ENCODE data around the gene ARPC1A.
A peak's percentile ranks its signal among the peaks of the same experiment; 100 is the strongest.
"Not testable (repeated sequence)": the region's sequence is repeated elsewhere in the genome, so short reads cannot be mapped to it uniquely, and the experiment has no call there.

ARPC1A gene
- 5.3 to 5.6 reads per million in 2 experiments for total RNA-seq

- DNase-seq (ENCODE audit: low read depth), result peak; percentile 86
These were observed at the start of gene ARPC1A for GRCh38 chr7:99325592-99326407. Gene ARPC1A, plus strand, starts transcription at chr7:99325898. Its CDS starts 7,456 bp downstream, at chr7:99333354.

DNA sequence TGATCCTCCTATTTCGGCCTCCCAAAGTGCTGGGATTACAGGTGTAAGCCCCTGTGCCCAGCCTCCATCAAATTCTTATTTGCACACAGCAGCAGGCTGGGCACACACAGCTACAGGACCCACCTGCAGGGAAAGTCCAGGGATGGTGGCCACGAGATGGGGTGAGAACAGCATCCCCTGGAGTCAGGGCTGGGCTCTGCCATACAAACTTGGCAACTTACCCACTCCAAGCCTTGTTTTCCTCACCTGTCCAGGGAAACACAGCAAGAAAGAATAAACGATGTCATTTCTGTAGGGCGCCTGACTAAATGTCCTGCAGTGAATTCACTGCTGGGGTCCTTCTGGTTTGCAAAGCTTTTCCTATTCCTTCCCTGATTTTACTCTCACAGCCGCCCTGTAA is 47.5 kb upstream of the ARPC1A start:
- DNase-seq (ENCODE audit: low read depth), result no peak

DNA sequence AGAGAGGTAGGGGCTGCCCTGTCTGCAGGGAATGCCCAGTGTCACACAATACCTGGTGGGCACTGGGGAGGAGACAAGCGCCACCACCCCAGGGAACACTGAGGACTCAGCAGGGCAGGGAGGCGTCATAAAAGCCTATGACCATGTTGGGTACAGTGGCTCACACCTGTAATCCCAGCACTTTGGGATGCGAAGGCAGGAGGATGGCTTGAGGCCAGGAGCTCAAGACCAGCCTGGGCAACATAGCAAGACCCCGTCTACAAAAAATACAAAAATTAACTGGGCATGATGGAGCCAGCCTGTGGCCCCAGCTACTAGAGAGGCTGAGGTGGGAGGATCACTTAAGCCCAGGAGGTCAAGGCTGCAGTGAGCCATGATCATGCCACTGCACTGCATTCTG is 41.5 kb upstream of the ARPC1A start:
- not testable (repeated sequence) for DNase-seq (ENCODE audit: low read depth)

DNA sequence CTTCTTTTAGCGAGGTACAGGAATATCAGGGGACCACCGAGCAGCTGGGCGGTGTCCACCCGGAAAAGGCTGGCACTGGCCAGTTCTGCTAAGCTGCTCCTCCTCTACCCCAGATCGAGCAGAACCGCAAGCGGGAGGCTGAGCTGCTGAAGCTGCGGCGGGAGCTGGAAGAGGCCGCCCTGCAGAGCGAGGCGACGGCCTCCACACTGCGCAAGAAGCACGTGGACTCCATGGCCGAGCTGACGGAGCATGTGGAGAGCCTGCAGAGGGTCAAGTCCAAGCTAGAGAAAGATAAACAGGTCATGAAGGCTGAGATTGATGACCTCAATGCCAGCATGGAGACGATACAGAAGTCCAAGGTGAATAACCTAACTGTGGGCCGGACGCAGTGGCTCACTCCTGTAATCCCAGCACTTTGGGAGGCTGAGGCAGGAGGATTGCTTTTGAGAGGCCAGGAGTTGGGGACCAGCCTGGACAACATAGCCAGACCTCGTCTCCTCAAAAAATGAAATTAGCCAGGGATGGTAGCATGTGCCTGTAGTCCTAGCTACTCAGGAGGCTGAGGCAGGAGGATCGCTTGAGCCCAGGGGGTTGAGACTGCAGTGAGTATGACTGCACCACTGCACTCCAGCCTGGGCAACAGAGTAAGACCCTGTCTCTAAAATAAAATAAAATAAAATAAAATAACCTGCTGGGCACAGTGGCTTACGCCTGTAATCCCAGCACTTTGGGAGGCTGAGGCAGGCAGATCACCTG is 37.7 kb upstream of the ARPC1A start:
- no peak for DNase-seq (ENCODE audit: low read depth)

DNA sequence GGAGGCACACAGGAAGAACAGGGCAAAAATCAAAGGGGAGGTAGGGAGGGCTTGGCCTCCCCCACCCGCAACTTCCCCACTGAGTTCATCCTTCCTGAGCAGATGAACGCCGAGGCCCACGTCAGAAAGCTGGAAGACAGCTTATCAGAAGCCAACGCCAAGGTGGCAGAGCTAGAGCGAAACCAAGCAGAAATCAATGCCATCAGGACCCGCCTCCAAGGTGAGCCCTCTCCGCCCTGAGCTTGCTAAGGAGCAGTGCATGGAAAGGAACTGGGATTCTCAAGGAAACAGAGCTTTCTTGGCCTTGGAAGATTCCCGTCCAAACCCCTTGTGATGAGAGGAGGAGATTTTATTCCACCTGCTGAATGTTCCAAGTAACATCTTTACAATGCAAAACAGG is 36.5 kb upstream of the ARPC1A start:
- DNase-seq (ENCODE audit: low read depth), result no peak

DNA sequence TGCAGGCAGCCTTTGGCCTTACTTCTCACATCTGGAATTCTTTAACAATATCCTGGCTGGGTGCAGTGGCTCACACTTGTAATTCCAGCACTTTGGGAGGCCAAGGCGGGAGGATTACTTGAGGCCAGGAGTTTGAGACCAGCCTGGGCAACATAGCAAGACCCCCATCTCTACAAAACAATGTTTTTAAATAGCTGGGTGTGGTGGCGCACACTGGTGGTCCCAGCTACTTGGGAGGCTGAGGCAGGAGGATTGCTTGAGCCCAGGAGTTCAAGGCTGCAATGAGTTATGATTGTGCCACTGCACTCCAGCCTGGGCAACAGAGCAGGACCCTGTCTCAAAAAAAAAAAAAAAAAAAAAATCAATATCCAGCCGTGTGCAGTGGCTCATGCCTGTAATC is 35.5 kb upstream of the ARPC1A start:
- not testable (repeated sequence) for DNase-seq (ENCODE audit: low read depth)

DNA sequence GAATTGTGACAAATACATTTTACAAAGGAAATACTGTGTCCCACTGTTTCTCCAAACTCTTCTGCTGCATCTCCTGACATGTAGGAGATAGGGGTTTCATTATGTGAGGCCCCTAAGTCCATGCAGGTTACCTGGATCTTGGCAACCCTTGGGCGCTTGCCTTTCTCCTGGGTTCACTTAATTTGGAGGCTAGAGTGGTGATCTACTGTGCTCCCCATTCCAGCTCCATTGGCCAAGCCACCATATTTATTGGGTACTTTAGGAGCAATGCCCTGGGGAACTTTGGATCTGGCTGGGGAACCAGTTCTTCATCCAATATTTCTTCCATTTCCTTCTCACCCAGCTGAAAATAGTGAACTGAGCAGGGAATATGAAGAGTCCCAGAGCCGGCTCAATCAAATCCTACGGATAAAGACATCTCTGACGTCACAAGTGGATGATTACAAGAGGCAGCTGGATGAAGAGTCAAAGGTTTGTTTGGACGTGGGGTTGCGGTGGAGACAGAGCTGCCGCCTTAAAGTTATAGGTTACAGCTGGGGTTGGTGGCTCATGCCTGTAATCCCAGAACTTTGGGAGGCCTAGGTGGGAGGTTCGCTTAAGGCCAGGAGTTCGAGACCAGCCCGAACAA is 34.6 kb upstream of the ARPC1A start:
- no peak for DNase-seq (ENCODE audit: low read depth)

GRCh38 chr7:99292127-99292526 is 33.6 kb upstream of the ARPC1A start:
- no peak for DNase-seq (ENCODE audit: low read depth)

- no peak for DNase-seq (ENCODE audit: low read depth)
These were observed 32.5 kb upstream of the ARPC1A start for GRCh38 chr7:99293167-99293566.

DNA sequence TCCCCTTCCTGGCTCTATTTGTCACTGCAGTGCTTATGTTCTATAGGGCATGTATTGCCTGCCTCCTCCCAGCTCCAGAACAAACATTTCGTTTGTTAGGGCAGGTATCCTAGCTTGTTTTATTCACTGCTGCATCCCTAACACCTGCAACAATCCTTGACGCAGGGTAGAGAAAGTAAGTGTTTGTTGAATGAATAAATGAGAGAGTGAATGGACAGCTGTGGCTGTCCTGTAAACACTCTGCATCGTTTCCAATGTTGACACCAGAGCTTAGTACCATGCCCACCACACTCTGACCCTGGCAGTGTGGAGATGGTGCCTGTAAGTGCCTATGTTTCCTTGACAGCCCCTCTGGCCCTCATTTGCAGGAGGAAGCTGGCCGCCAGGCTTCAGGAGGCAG is 32.0 kb upstream of the ARPC1A start:
- DNase-seq (ENCODE audit: low read depth), result no peak

- no peak for DNase-seq (ENCODE audit: low read depth)
These were observed 29.2 kb upstream of the ARPC1A start for GRCh38 chr7:99296471-99296870.

GRCh38 chr7:99301496-99301895 is 24.2 kb upstream of the ARPC1A start:
- DNase-seq (ENCODE audit: low read depth), result no peak

DNA sequence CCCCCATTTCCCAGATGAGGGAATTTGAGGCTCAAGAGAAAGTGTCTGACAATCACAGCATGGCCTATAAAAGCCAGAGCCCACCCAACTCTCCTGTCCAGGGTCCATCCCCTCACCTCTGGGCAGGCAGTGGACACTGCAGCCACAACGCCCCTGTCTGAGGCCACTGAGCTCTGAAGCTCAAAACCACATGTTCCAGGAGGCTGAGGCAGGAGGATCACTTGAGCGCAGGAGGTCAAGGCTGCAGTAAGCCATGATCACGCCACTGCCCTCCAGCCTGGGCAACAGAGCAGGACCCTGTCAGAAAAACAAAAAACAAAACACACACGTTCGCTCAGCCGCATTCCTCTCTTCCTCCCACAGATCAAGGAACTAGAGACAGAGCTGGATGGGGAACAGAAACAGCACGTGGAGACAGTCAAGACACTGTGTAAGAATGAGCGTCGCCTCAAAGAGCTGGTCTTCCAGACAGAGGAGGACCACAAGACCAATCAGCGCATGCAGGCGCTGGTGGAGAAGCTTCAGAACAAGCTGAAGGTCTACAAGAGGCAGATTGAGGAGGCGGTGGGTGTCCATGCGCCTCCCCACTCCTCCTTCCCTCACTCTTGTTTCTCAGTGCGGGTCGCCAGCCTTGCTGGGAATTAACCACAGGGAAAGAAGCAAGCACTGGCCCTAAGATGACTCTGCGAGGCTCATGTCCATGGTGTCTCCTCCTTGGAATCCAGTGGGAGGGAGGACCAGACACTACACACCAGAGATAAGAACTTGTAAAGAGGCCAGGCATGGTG is 20.0 kb upstream of the ARPC1A start:
- no peak for DNase-seq (ENCODE audit: low read depth)

DNA sequence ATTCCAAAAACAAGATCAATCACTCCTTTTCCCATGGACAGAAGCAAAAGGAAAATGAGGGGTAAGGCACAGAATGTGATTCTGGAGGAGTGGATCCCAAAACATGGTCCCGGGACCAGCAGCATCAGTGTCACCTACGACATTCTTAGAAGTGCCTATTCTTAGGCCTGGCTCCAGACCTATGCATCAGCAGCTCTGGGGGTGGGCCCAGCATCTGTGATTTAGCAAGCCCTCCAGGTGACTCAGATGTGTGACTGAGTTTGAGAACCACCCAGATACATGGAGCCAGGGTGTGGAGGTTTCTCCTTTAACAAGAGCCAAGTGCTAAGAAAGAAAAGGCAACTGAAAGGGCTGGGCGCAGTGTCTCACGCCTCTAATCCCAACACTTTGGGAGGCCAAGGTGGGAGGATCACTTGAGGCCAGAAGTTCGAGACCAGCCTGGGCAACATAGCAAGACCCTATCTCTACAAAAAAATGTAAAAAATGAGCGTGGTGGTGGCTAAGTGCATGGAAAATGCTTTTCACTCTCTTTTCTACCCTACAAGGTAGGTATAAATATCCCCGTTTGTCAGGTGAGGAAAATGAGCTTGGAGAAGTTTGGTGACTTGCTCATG is 17.1 kb upstream of the ARPC1A start:
- DNase-seq (ENCODE audit: low read depth), result no peak

GRCh38 chr7:99309111-99309510 is 16.6 kb upstream of the ARPC1A start:
- DNase-seq (ENCODE audit: low read depth), result no peak

GRCh38 chr7:99310004-99310403 is 15.7 kb upstream of the ARPC1A start:
- no peak for DNase-seq (ENCODE audit: low read depth)

DNA sequence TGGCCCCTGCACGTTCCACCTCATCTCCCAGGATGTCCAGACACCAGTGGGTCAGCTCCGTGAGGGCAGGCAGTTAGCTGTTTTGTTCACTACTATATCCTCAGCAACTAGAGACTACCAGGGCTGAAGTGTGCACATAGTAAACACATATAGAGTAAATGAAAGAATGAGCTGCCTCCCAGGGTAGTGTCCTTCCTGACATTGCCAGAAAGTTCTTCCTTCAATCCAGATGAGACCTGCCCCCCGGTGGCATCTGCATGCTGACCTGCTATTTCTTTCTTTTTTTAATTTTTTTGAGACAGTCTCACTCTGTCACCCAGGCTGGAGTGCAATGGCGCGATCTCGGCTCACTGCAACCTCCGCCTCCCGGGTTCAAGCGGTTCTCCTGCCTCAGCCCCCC is 14.0 kb upstream of the ARPC1A start:
- no peak for DNase-seq (ENCODE audit: low read depth)

- DNase-seq (ENCODE audit: low read depth), result peak; percentile 60
These were observed 13.1 kb upstream of the ARPC1A start for GRCh38 chr7:99312316-99313203.

DNA sequence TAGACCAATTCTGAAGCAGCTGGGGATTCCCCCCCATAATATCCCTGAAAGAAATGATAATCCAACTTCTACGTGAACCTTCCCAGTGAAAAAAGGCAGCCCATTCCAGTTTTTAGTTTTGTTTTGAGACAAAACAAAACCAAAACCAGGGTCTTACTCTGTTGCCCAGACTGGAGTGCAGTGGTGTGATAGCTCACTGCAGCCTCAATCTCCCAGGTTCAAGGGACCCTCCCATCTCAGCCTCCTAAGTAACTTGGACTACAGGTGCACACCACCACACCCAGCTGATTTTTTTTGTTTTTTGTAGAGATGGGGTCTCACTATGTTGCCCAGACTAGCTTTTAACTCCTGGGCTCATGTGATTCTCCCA is 12.5 kb upstream of the ARPC1A start:
- DNase-seq (ENCODE audit: low read depth), result no peak

DNA sequence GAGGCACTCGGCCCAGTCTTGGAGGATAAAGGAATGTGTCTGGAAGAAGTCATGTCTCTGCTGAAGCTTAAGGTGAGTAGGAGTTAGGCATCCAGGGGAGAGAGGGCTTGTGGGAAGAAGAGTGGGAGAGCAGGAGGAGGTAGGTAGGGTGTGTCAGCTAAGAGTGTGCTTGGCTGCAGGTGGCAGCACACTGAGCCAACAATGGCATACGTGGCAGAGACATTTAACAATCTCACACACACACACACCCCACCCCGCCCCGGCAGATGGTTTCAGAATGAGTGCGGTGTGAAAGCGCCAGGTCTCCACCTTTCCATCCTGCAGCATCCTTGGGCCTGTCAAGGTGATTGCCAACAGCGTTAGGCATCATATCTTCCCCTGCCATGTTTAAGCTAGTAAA is 11.2 kb upstream of the ARPC1A start:
- DNase-seq (ENCODE audit: low read depth), result no peak

- no peak for DNase-seq (ENCODE audit: low read depth)
These were observed 5.3 kb upstream of the ARPC1A start for GRCh38 chr7:99320371-99320770.
